ENCODE results near the gene POU3F4. TPM values are rescaled to one million over a fixed set of nuclear protein-coding genes. Genes with fewer than 3 reads are reported as not detected.

POU3F4 gene
- total and polyA plus RNA-seq, 2 of the 4 experiments (the other 2 are of a cell fraction), result not detected

DNA sequence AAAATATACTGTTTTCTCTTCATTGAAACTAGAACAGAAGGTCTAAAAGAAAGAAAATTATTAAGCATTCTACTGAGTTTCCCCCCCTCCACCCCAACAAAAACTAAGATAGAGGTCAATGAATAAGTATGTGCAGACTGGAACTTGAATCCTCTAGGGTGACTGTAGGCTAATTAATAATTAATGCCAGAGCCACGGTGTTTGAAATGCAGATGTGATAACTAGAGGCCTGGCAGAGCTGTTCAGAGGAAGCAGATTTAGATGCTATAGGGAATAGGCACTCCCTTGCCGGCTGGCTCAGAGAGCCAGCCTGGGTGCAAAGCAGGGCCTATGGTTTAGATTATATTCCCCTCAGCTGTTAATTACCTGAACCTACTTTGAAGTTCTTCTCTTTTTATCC, 12.2 kb upstream of the POU3F4 start:
- H4K20me1 ChIP-seq (ENCODE audit: insufficient read depth, low read length), result no peaks in the 10 kb centered on the region
- no peak overlapping the region for H3K23ac ChIP-seq (ENCODE audit: low read depth, low read length)
- H4K8ac ChIP-seq (ENCODE audit: low read depth in 2 of 2, low read length in 2 of 2), result no peak overlapping the region
- ATAC-seq (ENCODE audit: low read depth) (no peak), DNase-seq (no peak)
- no peak overlapping the region for H2BK5ac ChIP-seq (ENCODE audit: low read depth, low read length, poor library complexity, severe bottlenecking)
- no peak overlapping the region for H3K56ac ChIP-seq (ENCODE audit: extremely low read depth, insufficient read depth, low read length)
- no peak overlapping the region for H3K14ac ChIP-seq (replicated peaks; ENCODE audit: low read depth, low read length)
- intact Hi-C loops (cut with micrococcal nuclease), result loop anchor here (10.0 kb wide), 1 partner anchor 1341 kb away; no protein-coding TSS in a partner anchor
- no peaks in the 10 kb centered on the region; the same call in 1 of the 2 replicates for H3K9me3 ChIP-seq (ENCODE audit: control insufficient read depth, insufficient read depth, low read length)
- no peak overlapping the region for H3K4me2 ChIP-seq (ENCODE audit: low read depth, low read length)
- WGBS, 2 experiments (ENCODE audit: extremely low coverage in 2 of 2, insufficient read length in 1 of 2), result no CpG with 5 or more reads among the region's 2 CpGs
- dilution Hi-C loops (cut with HindIII; ENCODE audit: low sequenced_read_pairs, unreplicated experiment), result no loop called here
- BruUV-seq (replicated peaks), result no TSS peak
- H3K18ac ChIP-seq (ENCODE audit: low read depth, low read length), result no peak overlapping the region
- CTCF ChIA-PET, result no interaction called here
- H2BK20ac ChIP-seq (ENCODE audit: low read depth, low read length), result no peak overlapping the region
- H3K9me1 ChIP-seq (ENCODE audit: insufficient read depth, low read length), result no peaks in the 10 kb centered on the region
- no peaks in the 10 kb centered on the region for H3K36me3 ChIP-seq (ENCODE audit: control insufficient read depth, insufficient read depth, low read length)
- no peak overlapping the region for H2BK15ac ChIP-seq (ENCODE audit: low read depth, low read length)
- POLR2A ChIA-PET (ENCODE audit: unreplicated experiment), result no interaction called here
- no peaks in the 10 kb centered on the region for H3K4me1 ChIP-seq (ENCODE audit: control insufficient read depth, insufficient read depth, low read length)
- no peak overlapping the region for H3K27ac ChIP-seq (ENCODE audit: insufficient read depth, low read length)
- H3K9ac ChIP-seq (ENCODE audit: low read depth, low read length), result no peak overlapping the region
- H4K5ac ChIP-seq (ENCODE audit: low read depth, low read length), result no peak overlapping the region
- H3K27me3 ChIP-seq (ENCODE audit: control insufficient read depth, insufficient read depth, low read length), result no peaks in the 10 kb centered on the region
- H2AK5ac ChIP-seq (ENCODE audit: low read depth, low read length), result no peak overlapping the region
- no peak overlapping the region for H2AFZ ChIP-seq (replicated peaks; ENCODE audit: low read length, poor library complexity)
- H2AK9ac ChIP-seq (replicated peaks; ENCODE audit: low read depth, low read length, poor library complexity), result no peak overlapping the region
- H2BK120ac ChIP-seq (ENCODE audit: low read depth, low read length), result no peak overlapping the region
- no peak overlapping the region for H4K91ac ChIP-seq (ENCODE audit: insufficient read depth, low read depth, low read length)
- no peaks in the 10 kb centered on the region for H3K79me1 ChIP-seq (ENCODE audit: low read depth in 1 of 2, low read length in 2 of 2)
- in situ Hi-C loops (cut with MboI; ENCODE audit: low sequenced_read_pairs), result no loop called here
- no peak overlapping the region for H3K4ac ChIP-seq (ENCODE audit: low read depth, low read length)
- H3K4me3 ChIP-seq (ENCODE audit: insufficient read depth, low read depth, low read length), result no peak overlapping the region
- TF ChIP-seq MAZ (IDR thresholded peaks at IDR 0.05; ENCODE audit: borderline replicate concordance, low read depth, low read length) (no peak), MXI1 (IDR thresholded peaks at IDR 0.05; ENCODE audit: borderline replicate concordance, low read depth, low read length) (no peak)
- TF ChIP-seq, protein P1, sequence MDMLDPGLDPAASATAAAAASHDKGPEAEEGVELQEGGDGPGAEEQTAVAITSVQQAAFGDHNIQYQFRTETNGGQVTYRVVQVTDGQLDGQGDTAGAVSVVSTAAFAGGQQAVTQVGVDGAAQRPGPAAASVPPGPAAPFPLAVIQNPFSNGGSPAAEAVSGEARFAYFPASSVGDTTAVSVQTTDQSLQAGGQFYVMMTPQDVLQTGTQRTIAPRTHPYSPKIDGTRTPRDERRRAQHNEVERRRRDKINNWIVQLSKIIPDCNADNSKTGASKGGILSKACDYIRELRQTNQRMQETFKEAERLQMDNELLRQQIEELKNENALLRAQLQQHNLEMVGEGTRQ (IDR thresholded peaks at IDR 0.05; ENCODE audit: low read depth, low read length), result no peak

Data from IMR-90 (cell line).